HG03025 (cell line): ENCODE results near the gene FGF2.
A peak's percentile ranks its signal among the peaks of the same experiment; 100 is the strongest.
"Not testable (repeated sequence)": the region's sequence is repeated elsewhere in the genome, so short reads cannot be mapped to it uniquely, and the experiment has no call there.

Experiments
- ATAC-seq: cut with Tn5 transposase; IDR thresholded peaks from one replicate; pipeline ENCODE4 v1.9.1; 2021; ENCODE audit warnings: mild to moderate bottlenecking, moderate library complexity; ENCODE audit not compliant: unreplicated experiment, low FRiP score

FGF2 gene

DNA sequence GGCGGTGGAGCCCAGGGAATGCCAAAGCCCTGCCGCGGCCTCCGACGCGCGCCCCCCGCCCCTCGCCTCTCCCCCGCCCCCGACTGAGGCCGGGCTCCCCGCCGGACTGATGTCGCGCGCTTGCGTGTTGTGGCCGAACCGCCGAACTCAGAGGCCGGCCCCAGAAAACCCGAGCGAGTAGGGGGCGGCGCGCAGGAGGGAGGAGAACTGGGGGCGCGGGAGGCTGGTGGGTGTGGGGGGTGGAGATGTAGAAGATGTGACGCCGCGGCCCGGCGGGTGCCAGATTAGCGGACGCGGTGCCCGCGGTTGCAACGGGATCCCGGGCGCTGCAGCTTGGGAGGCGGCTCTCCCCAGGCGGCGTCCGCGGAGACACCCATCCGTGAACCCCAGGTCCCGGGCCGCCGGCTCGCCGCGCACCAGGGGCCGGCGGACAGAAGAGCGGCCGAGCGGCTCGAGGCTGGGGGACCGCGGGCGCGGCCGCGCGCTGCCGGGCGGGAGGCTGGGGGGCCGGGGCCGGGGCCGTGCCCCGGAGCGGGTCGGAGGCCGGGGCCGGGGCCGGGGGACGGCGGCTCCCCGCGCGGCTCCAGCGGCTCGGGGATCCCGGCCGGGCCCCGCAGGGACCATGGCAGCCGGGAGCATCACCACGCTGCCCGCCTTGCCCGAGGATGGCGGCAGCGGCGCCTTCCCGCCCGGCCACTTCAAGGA lies at the start of gene FGF2:
Gene FGF2, plus strand, starts transcription at position 279 of the 705 bp plus-strand sequence. Its CDS starts 344 bp downstream, at position 623.
- peak; percentile 28 for ATAC-seq

DNA sequence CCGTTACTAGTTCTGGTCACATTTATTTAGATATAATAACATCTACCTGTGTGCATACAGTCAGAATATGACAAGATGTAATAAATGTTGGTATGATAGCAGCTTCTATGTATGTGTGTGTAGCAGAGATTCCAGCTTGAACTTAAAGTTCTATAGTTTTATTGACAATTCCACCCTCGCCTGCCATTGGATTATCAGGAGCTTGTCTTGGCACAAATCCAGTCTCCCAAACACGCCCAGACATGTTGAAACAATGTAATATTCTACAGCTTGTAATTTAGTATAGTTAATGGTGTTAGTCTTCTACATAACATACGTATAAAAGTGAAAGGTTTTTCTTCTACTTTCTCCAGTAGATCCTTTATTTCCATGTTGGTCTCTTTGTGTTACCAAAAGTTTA lies 49.7 kb upstream of the FGF2 start:
- no peak for ATAC-seq

DNA sequence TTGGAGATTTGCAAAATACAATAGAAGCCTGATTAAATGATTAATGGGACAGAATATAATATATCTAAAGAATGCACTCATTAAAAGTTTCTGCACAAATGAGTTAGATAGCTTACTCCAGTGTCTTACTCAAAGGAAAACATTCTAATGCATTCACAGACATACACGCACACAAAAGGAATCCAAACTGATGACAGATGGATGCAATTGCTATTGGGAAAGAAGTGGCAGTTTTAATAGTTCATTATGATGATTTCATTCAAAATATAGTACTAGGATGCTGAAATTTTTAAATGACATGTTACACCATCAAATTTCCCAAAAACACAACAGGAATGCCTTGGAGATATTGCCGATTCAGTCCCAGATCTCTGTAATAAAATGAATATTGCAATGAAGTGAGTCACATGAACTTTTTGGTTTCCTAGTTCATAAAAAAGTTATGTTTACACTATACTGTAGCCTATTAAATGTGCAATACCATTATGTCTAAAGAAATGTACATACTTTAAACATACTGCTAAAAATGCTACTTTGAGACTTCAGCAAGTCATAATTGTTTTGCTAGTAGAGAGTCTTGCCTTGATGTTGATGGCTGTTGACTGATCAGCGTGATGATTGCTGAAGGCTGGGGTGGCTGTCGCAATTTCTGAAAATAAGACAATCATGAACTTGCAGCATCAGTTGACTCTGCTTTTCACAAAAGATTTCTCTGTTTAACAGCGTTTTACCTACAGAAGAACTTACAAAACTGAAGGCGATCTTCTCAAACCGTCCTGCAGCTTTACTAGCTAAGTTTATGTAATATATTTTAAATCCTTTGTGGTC lies 48.6 kb upstream of the FGF2 start:
- no peak for ATAC-seq

DNA sequence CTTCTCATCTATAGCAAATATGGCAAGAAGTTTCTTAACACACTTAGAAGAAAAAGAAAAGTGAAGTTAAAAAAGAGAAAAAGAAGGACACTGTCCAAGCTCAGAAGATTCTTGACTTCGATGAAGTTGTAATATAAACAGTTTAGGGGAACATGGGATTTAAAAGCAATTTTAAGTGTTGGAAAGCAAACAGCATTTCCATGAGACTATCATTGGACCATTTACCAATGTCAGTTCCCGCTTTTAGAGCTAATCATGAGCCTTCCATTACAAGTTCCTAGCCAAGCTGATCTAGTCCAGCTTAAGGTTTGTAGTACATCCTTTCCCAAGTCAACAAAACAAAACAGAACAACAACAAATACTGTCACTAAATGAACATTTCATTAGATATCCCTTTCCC lies 45.1 kb upstream of the FGF2 start:
- ATAC-seq, result no peak

DNA sequence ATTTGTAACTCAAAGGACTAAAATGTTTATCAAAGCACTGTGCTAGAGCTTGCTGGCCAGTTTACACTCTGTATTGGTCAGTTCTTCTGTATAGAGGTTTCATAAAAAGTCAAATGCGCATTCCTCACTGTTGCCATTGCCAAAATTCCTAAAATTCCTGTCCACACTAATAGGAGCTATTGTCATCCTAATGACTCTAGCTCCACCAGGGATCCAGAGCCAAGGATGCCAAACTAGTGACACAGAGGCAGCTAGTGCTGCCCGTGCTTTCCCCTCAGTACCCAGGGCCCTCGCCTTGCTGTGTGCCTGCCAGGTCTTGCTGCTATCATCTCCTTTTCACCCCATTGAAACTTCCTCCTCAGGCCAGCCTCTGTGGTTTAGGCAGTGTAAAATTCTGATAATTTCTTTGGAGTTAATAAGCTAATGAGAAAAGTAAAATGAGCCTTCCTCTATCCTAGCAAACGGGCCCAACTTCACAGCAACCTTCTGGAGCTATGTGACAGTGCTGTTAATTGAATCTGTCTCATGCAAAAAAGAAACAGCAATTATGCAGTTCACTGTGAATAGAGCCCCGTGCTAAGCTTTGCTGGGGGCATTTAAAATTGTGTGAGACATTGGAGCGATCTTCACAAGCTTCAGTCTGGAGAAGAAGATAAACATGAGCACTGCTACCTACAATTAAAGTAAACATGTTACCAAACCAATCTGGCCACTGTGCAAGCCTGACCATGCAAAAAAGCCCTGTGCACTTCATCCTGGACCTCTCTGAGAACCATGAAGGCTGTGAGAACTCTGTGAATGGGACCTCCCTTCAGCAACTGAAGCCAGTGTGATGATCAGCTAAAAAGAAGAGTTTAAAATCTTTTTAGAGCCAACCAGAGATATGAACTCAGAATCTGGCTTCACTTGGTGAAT lies 43.1 kb upstream of the FGF2 start:
- no peak for ATAC-seq

DNA sequence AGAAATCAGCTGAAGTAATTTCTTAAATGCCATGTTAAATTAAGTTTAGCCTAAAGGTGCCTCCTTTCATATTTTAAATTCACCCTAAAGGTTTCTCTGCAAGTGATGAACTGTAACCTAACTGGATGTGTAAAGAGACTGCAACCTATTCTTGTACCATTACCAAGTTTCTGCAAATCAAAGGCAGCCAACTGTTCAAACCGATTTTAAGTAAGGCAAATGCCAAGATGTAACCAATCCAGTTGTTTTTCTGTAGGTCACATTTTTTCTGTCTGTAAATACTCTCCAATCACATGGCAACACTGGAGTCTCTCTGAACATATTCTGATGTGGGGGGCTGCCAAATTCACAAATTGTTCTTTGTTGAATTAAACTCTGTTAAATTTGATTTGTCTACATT lies 42.4 kb upstream of the FGF2 start:
- ATAC-seq, result no peak

DNA sequence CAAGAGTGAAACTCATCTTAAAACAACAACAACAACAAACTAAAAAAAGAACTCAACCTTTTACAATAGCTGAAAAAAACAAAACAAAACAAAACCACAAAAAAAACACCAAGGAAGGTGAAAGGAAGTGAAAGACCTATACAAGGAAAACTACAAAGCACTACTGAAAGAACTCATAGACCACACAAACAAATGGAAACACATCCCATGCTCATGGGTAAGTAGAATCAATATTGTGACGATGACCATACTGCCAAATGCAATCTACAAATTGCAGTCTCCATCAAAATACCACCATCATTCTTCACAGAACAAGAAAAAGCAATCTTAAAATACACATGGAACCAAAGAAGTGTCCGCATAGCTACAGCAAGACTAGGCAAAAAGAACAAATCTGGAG lies 41.5 kb upstream of the FGF2 start:
- no peak for ATAC-seq

DNA sequence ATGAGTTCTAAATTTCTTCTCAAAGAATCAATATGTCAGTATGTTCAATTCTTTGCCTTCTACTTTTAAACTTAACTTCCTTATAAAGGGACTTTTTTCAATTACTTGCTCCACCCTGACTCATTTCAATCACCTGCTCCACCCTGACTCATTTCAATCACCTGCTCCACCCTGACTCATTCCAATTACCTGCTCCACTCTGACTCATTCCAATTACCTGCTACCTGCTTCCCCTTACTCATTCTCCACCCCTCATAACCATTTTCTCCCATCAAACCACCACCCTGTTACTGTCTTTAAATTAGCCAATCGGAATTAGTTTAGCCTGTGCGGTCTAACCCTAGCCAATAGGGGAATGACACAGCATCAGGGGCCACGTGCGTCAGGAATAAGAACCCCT lies 40.3 kb upstream of the FGF2 start:
- not testable (repeated sequence) for ATAC-seq

DNA sequence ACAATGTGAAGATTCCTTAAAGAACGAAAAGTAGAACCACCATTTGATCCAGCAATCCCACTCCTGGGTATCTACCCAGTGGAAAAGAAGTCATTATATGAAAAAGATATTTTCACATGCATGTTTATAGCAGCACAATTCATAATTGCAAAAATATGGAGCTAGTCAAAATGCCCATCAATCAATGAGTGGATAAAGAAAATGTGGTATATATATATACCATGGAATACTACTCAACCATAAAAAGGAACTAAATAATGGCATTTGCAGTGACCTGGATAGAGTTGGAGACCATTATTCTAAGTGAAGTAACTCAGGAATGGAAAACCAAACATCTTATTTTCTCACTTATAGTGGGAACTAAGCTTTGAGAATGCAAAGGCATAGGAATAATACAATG lies 39.7 kb upstream of the FGF2 start:
- ATAC-seq, result not testable (repeated sequence)

DNA sequence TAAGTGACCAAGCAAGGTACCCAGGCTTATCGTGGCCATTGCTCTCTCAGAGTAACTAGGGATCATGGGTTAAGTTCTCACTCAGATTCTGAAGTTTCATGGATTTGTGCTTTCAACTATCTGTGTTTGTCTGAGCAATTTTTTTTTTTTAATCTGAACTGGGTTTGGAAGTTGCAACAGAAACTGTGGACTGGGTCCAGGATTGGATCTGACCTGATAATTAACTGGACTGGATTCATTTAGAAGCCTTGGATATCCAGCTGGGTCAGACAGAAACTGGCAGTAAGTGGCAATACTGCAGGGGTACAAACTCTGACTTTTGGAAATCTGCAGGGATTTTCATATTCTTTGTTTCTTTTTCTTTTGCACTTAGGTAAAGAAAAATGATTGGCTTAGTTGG lies 38.7 kb upstream of the FGF2 start:
- no peak for ATAC-seq

DNA sequence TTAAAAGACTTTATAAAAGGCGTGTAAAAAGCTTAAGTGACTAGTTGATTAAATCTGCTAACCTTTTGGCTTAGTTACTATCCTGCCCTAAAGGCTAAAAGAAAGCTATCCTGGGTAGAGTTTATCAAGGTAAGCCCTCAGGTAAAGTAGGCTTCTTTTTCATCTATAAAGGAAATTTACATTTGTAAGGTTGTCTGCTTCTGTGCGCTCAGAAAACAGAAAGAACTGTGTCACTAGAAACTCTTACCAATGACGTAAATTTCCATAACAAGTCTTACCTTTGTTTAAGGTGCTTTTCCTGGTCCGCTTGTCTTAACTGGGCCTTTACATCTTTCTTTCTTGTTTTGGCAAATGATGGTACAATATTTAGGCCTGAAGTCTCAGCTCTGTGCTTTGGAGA lies 37.7 kb upstream of the FGF2 start:
- no peak for ATAC-seq

DNA sequence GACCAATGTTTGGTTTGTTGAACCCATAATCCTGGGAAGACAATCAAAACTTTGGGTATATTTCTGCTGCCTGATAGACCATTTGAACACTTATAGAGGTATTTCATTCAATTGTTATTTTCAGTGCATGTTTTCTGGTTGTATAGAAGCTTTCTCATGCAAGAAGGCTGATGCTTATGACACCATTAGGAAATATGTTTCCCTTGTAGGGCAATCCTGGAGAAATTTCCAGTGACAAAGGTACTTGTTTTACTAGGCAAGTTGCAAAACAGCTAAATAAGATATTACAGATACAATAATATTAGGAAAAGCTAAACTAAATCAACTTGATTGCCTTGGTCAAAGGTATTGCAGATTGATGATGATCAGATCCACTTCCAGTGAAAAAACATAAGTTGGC lies 32.8 kb upstream of the FGF2 start:
- no peak for ATAC-seq

DNA sequence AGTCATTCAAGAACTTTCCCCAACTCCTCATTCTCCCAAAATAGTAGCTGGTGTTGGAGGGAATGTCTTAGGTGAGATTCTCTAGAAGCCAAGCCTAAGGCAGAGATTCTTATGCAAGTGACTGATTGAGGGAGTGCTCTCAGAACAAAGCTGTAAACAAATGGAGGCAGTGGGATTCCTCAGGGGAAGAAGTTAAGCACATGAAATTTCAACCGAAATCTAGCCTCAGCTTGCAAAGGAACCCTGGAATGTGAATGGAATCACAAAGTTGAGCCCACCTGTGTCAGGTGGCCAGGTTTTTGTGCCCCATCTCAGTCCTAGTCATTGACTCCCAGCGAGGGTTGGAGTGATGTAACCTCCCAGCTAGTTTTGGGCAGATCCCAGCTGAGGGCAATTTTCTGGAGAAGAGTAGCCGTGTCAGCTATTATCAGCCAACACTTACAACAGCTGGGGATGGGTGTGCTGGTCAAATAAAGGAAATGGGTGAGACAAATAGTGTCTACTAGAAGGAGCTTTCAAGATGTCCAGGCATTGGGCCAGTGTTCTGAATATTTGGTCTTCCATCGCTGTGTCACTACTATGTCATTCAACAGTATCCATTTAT lies 29.7 kb upstream of the FGF2 start:
- ATAC-seq, result no peak

DNA sequence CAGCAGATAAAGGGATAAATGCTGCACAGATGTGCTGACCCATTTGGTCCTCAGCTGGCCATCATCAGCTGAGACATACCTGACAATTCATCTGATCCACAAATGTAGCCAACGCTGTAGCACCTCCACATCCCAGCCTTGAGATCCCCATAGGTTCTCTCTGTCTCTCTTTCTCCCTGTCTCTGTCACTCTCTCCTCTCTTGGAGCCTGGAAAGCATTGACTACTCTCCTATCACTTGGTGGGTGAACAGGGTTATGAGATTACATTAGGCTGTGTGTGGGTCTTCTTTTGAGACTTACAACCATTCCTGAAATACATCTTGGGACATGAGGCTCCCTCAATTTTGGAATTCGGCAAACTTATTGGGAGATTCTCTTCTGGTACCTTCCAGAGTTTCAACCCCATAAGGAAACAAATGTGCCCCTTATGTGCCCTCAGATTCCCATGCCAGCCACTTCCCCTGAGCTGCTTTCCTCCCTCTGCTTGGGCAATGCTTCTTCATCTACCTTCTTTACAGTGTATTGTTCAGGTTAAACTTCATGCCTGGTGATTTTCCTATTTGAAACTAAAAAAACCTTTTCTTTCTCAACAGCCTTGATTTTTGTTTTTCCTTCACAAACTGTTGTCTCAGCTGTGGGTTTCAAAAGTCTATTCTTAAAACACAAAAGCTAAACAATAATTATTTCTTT lies 29.1 kb upstream of the FGF2 start:
- ATAC-seq, result no peak

DNA sequence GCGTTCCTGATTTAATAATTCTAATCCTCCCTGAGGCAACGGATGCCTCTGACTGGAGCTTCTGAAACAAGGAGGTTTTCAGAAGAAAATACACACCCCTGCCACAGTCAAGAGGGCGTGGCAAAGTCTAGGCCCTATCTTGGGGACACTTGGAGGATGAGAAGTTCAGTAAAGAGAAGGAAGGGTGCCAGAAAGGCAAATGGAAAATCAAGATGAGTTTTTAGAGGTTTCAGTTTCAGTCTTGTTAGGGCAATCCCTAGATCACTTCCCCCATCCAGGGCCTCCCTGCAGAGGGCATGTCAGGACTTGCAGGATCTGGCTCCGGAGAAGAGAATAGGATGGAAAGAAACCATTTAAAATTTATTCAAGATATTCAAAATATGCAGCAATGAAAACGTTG lies 28.5 kb upstream of the FGF2 start:
- ATAC-seq, result no peak

DNA sequence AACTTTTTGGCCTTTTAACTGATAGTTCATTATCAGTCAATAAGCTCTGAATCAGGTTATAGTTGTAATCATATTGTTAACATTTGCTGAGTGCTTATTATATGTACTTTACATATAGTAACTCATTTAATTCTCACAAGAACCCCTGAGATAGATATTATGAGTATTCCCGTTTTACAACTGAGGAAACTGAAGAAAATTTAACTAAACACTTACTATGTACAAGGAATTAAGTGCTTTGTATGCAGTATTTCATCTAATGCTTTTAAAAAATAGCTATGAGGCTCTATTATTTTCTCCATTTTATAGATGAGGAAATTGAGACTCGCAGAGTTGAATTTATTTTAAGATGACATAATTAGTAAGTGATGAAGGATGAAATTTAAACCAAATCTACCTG lies 27.7 kb upstream of the FGF2 start:
- no peak for ATAC-seq

DNA sequence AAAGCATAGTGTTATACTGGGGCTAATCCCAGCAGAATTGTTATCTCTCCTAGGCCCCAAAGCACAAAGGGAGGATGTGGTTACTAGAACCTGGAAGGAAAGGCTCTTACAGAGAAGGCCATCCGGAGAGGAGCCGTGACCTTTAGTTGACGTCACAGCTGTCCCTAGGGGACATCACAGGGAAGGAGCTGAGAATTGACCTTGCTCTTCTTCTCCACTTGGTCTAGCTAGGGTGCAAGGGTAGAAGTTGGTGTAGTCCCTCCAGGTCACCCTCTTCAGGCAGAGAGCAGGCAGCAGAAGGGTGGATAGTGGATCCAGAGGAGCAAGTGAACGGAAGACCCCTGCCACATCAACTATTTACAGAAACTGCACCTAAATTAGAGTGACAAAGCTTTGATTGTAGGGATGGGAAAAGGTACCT lies 22.8 kb upstream of the FGF2 start:
- no peak for ATAC-seq

DNA sequence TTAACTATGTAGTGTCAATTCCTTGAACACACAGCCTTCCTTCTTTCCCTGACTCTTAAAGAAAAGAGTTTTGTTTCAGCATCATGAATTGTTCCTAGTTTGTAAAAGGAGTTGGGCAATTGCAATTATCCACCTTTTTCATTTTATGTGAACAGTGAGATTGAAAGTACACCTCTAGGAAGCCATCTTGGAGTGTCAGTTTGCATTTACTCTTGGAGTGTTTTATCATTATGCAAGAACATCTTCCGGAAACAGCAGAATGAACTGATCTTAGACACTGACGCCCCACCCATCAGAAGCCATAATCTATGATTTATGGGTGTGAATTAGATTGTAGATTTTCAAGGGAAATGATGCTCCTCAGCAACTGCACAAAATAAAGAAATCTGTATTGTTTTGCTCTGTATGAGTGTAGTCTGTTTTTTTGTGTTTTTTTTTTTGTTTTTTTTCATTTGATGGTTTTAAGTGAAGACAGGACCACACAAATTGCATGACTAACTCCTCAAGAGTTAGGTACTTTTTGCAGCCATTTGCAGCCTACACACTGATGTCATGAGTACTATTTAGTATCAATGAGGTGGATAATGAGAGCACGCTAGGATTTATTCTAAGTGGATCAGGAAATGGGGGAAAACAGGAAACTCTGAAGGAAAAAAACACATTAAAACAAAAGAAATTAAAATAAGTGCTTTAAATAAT lies 19.5 kb upstream of the FGF2 start:
- ATAC-seq, result no peak

DNA sequence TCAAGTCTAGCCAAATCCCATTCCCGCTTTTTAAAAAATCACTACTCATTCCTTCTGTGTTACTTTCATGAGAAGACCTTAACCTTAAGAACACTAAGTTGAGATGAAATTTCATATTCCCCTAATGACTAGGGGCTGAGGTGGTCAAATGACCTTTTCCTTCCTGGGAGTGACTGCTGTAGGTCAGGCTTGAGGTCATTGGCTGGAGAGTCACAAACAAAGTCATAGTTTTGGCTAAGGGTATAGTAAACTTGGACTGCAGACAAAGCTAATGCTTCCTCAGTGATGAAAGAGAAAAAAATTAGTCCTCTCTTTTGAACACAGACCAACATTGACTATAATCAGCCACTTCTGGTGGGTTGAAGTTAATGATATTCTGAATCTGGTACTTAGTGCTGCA lies 16.0 kb upstream of the FGF2 start:
- ATAC-seq, result no peak
